Measurements from ENCODE around the gene NDUFAF8. TPM values are rescaled to one million over a fixed set of nuclear protein-coding genes. Genes with fewer than 3 reads are reported as not detected.

NDUFAF8 gene
- total RNA-seq, 1 experiment from 2014 or later: 65.0 TPM

DNA sequence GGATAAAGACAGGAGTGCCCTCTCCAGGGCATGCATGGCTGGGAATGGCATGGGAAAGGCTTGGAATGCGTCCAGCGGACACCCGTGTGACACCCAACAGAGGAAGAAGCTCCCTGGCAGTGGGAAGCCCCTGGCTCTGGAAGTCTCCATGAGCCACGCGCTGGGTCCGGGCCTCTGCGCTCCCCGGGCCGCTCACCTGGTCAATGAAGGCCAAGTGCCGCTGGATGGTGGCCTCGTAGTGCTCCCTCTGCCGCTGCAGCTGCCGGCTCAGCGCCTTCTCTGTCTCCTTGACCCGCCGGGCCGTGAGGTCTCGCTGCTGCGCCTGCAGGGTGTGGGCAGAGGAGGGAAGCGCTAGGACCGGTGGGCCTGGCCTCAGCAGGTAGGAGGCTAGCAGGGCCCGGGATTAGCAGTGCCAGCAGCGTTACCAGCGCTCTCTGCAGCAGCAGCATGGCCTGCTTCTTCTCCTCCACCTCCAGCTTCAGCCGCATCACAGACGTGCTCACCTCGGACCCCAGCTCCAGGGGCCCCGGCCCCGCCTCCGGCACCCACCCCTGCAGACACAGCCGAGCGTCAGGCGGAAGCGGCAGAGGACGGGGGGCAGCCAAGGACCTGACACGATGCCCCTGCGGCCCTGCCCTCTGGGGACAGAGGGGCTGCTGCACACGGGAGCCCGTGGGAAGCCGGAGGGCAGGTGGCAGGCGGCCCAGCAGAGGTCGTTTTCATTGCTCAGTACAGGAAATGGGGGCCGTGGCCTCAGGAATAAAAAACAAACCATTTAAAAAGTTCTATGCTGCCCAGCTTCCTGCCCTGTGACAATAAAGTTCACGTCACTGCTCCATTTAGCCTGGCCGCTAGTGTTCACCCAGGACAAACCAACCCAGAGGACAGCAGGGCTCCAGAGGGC lies 42.4 kb upstream of the NDUFAF8 start:
- intact Hi-C loops (cut with micrococcal nuclease; ENCODE audit: unreplicated experiment): no loop called here
- H3K27me3 Mint-ChIP-seq (ENCODE audit: insufficient read depth, unreplicated experiment): no peaks in the 10 kb centered on the region
- H3K4me1 Mint-ChIP-seq (ENCODE audit: low read depth, unreplicated experiment): no peaks in the 10 kb centered on the region
- no peaks in the 10 kb centered on the region for H3K36me3 ChIP-seq (ENCODE audit: control insufficient read depth, insufficient read depth, low read length)
- H3K9me3 Mint-ChIP-seq (ENCODE audit: unreplicated experiment): no peaks in the 10 kb centered on the region
- DNase-seq: no peak
- TF ChIP-seq, protein P1, sequence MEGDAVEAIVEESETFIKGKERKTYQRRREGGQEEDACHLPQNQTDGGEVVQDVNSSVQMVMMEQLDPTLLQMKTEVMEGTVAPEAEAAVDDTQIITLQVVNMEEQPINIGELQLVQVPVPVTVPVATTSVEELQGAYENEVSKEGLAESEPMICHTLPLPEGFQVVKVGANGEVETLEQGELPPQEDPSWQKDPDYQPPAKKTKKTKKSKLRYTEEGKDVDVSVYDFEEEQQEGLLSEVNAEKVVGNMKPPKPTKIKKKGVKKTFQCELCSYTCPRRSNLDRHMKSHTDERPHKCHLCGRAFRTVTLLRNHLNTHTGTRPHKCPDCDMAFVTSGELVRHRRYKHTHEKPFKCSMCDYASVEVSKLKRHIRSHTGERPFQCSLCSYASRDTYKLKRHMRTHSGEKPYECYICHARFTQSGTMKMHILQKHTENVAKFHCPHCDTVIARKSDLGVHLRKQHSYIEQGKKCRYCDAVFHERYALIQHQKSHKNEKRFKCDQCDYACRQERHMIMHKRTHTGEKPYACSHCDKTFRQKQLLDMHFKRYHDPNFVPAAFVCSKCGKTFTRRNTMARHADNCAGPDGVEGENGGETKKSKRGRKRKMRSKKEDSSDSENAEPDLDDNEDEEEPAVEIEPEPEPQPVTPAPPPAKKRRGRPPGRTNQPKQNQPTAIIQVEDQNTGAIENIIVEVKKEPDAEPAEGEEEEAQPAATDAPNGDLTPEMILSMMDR (IDR thresholded peaks at IDR 0.05; ENCODE audit: insufficient read depth in 1 of 2, low read depth in 1 of 2, low read length in 1 of 2, severe bottlenecking in 1 of 2, unreplicated experiment in 1 of 2): no peak
- no TSS peak for BruUV-seq (replicated peaks)
- H3K36me3 Mint-ChIP-seq (ENCODE audit: insufficient read depth, unreplicated experiment): peaks cover 6% of the 10 kb centered on the region
- ChIA-PET POLR2A (no interaction called here), CTCF (no interaction called here)
- H3K4me1 ChIP-seq: no peaks in the 10 kb centered on the region
- no peaks in the 10 kb centered on the region for H3K27me3 ChIP-seq (replicated peaks; ENCODE audit: control insufficient read depth, insufficient read depth, low read length)
- H3K4me3 Mint-ChIP-seq (ENCODE audit: unreplicated experiment): no peak overlapping the region
- H3K4me3 ChIP-seq (ENCODE audit: low read depth, low read length): no peak overlapping the region
- no peaks in the 10 kb centered on the region for H3K9me3 ChIP-seq
- H3K27ac Mint-ChIP-seq (ENCODE audit: unreplicated experiment): no peak overlapping the region

DNA sequence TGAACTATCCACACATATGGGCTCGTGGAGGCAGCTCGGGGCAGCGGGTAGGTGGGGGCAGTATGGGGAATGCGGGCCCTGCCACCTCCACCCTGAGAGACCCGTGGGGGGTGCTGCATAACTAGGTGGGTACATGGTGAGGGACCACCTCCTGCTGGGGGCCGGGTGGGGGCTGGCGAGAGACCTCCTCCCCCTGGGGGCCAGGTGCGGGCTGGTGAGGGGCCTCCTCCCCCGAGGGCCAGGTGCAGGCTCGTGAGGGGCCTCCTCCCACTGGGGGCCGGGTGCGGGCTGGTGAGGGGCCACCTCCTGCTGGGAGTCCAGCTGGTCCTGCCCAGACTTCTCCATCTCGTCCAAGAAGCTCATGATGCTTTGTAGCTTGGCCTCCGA lies 41.7 kb upstream of the NDUFAF8 start:
- no peaks in the 10 kb centered on the region for H3K9me3 ChIP-seq
- peaks cover 6% of the 10 kb centered on the region for H3K36me3 Mint-ChIP-seq (ENCODE audit: insufficient read depth, unreplicated experiment)
- TF ChIP-seq, protein P1 (IDR thresholded peaks at IDR 0.05; ENCODE audit: insufficient read depth in 1 of 2, low read depth in 1 of 2, low read length in 1 of 2, severe bottlenecking in 1 of 2, unreplicated experiment in 1 of 2): no peak
- no peak overlapping the region for H3K4me3 Mint-ChIP-seq (ENCODE audit: unreplicated experiment)
- ChIA-PET CTCF (interaction anchor here (1.2 kb wide), 1 partner anchor 55 kb away, joined by 4 read pairs; no protein-coding TSS in a partner anchor), POLR2A (no interaction called here)
- intact Hi-C loops (cut with micrococcal nuclease; ENCODE audit: unreplicated experiment): no loop called here
- no peaks in the 10 kb centered on the region for H3K4me1 ChIP-seq
- H3K9me3 Mint-ChIP-seq (ENCODE audit: unreplicated experiment): no peaks in the 10 kb centered on the region
- no peaks in the 10 kb centered on the region for H3K36me3 ChIP-seq (ENCODE audit: control insufficient read depth, insufficient read depth, low read length)
- DNase-seq: no peak
- no peak overlapping the region for H3K4me3 ChIP-seq (ENCODE audit: low read depth, low read length)
- no peaks in the 10 kb centered on the region for H3K27me3 Mint-ChIP-seq (ENCODE audit: insufficient read depth, unreplicated experiment)
- no peak overlapping the region for H3K27ac Mint-ChIP-seq (ENCODE audit: unreplicated experiment)
- no peaks in the 10 kb centered on the region for H3K4me1 Mint-ChIP-seq (ENCODE audit: low read depth, unreplicated experiment)
- no TSS peak for BruUV-seq (replicated peaks)
- no peaks in the 10 kb centered on the region for H3K27me3 ChIP-seq (replicated peaks; ENCODE audit: control insufficient read depth, insufficient read depth, low read length)

DNA sequence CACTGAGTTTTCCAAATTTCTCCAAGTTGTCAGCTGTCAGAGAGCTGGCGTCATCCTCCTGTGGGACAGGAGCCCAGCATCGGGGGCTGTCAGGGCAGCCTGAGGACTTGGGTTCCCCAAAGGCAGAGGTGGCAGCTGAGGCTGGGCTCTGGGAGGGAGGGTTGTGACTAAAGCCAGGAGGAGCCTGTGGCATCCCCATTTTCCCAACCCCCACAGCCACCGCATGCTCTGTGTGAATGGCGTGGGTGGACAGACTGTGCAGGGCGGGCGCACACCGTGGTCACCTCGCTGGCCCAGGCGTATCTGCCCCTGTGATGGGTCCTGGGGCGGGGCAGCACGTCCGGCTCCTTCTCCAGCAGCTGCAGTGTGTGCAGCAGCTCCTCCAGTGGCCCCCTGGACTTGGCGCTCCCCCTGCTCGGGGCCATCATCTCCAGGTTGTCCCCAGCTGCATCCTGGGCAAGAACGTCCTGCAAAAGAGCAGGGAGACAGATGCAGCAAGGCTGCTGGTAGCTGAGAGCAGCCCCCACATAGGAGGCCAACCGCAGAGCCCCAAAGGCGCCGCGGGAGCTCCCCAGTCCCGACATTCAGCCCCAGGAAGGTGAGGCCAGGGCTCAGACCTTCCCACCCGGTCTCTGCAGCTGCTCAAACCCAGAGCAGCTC lies 41.2 kb upstream of the NDUFAF8 start:
- CTCF ChIA-PET: interaction anchor here (1.2 kb wide), 1 partner anchor 55 kb away, joined by 4 read pairs; no protein-coding TSS in a partner anchor

More for the DNA sequence above, 41.2 kb upstream of the NDUFAF8 start:
- no peaks in the 10 kb centered on the region for H3K27me3 ChIP-seq (replicated peaks; ENCODE audit: control insufficient read depth, insufficient read depth, low read length)
- no peak overlapping the region for H3K4me3 ChIP-seq (ENCODE audit: low read depth, low read length)
- no peak for DNase-seq
- H3K36me3 ChIP-seq (ENCODE audit: control insufficient read depth, insufficient read depth, low read length): no peaks in the 10 kb centered on the region
- no peaks in the 10 kb centered on the region for H3K9me3 ChIP-seq
- TF ChIP-seq, protein P1 (IDR thresholded peaks at IDR 0.05; ENCODE audit: insufficient read depth in 1 of 2, low read depth in 1 of 2, low read length in 1 of 2, severe bottlenecking in 1 of 2, unreplicated experiment in 1 of 2): no peak
- POLR2A ChIA-PET: no interaction called here
- H3K4me1 ChIP-seq: no peaks in the 10 kb centered on the region
- BruUV-seq (replicated peaks): no TSS peak
- intact Hi-C loops (cut with micrococcal nuclease; ENCODE audit: unreplicated experiment): no loop called here
- Mint-ChIP-seq H3K27ac (ENCODE audit: unreplicated experiment) (no peak overlapping the region), H3K36me3 (ENCODE audit: insufficient read depth, unreplicated experiment) (peaks cover 6% of the 10 kb centered on the region), H3K9me3 (ENCODE audit: unreplicated experiment) (no peaks in the 10 kb centered on the region), H3K27me3 (ENCODE audit: insufficient read depth, unreplicated experiment) (no peaks in the 10 kb centered on the region), H3K4me1 (ENCODE audit: low read depth, unreplicated experiment) (no peaks in the 10 kb centered on the region), H3K4me3 (ENCODE audit: unreplicated experiment) (no peak overlapping the region)
